ENCODE results near the gene HDAC1.

DNA sequence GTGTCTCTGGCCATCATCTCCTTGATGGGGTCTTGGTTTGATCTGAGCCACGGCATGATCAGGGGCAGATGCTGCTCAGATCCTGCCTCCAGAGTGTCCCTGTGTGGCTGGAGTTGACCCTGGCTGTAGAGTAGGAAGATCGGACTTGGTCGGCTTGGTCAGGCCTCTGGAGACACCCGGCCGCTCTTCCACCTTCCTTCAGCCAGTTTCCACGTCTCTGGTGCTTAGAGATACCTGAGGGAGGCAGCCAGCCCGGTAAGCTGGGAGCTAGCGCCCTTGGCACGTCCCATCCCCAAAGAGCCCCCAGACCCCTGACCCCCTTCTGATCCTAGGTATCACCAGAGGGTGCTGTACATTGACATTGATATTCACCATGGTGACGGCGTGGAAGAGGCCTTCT is 35.3 kb downstream of the HDAC1 start:
- TF ChIP-seq CTCF (conservative IDR thresholded peaks at IDR 0.05 in 1 of 2, IDR thresholded peaks at IDR 0.05 in 1 of 2; ENCODE audit: extremely low read depth in 1 of 2, insufficient read depth in 1 of 2, low read depth in 1 of 2, low read length in 2 of 2) (no peak), EZH2 (IDR thresholded peaks at IDR 0.05; ENCODE audit: borderline replicate concordance, low read length) (no peak)
